HG03066 (cell line): ENCODE data around the gene RPTOR.
A peak's percentile ranks its signal among the peaks of the same experiment; 100 is the strongest.

ENCODE experiments used
- ATAC-seq: cut with Tn5 transposase; IDR thresholded peaks from one replicate; pipeline ENCODE4 v1.9.1; 2021; ENCODE audit warnings: low read depth; ENCODE audit not compliant: unreplicated experiment

RPTOR gene

GRCh38 chr17:80585890-80586845 is 41.5 kb downstream of the RPTOR start:
- no peak for ATAC-seq

GRCh38 chr17:80586846-80587228 is 42.2 kb downstream of the RPTOR start:
- no peak for ATAC-seq

DNA sequence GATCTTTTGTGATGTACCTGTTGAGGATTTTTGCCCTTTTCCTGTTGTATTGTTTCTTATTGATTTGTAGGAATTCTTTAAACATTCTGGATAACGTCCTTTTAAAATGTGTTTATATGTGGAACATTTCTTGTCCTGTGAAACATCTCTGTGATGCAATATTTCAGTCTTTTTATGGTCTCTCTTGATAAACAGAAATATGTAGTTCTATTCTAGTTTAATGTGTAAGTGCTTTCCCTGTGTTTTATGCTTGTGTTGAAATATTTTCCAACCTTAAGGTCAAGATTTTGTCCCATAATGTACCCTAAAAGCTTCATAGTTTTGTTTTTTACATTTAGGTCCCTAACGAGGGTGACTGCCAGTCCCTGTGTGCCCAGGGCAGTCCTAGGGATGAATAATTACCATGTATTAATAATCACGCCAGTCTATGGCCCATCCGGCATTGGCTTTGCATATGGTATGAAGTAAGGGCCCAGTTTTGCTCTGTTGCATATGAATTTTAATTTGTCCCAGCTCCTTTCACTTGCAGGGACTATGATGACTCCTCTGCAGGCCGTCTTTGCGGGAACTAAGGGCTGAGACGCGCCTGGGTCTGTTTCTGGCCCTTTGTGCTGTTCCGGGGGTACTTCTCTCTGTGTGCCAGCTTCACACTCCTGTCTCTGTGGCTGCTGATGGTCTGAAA is 44.2 kb downstream of the RPTOR start:
- no peak for ATAC-seq

GRCh38 chr17:80591788-80592187 is 47.1 kb downstream of the RPTOR start:
- ATAC-seq, result no peak

GRCh38 chr17:80592243-80592642 is 47.6 kb downstream of the RPTOR start:
- no peak for ATAC-seq

GRCh38 chr17:80593181-80593580 is 48.5 kb downstream of the RPTOR start:
- ATAC-seq, result no peak

- no peak for ATAC-seq
These were observed 50.0 kb downstream of the RPTOR start for GRCh38 chr17:80594431-80595269.

- no peak for ATAC-seq
These were observed 52.3 kb downstream of the RPTOR start for GRCh38 chr17:80596760-80597608.

- ATAC-seq, result no peak
These were observed 54.3 kb downstream of the RPTOR start for GRCh38 chr17:80598813-80599545.

- ATAC-seq, result no peak
These were observed 55.1 kb downstream of the RPTOR start for GRCh38 chr17:80599546-80600305.

DNA sequence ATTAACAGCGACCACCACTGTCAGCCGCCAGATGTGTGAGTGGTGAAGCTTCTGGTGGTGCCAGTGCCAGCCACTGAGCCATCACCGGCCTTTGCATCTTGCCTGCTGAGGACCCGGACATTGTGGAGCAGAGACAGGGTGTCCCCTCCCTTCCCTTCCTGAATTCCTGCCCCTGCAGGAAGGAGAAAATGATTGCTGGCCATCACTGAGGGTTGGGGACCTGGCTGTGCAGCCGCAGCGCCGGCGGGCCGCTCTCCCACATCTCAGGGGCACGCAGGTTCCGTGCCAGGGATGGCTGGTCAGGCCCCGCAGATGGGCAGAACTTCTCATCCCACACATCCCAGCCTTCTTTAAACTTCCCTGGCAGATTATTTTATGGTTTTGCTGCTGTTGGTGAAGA is 56.5 kb downstream of the RPTOR start:
- ATAC-seq, result no peak

DNA sequence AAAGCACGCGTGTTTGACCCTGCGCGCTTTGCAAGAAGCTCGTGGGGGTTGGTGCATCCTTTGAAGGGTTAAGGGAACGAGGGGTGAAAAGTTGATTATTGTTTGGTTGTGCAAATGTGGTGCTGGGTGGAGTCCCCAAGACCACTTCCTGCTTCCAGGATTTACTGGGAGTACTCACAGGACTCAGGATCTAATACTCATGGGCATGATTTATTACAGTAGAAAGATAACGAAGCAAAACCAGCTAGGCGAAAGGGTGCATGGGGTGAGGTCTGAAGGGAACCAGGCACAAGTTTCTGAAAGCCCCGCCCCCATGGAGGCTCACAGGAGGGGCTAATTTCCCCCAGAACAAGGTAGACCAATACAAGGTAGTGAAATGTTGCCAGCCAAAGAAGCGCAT is 58.8 kb downstream of the RPTOR start:
- ATAC-seq, result no peak

DNA sequence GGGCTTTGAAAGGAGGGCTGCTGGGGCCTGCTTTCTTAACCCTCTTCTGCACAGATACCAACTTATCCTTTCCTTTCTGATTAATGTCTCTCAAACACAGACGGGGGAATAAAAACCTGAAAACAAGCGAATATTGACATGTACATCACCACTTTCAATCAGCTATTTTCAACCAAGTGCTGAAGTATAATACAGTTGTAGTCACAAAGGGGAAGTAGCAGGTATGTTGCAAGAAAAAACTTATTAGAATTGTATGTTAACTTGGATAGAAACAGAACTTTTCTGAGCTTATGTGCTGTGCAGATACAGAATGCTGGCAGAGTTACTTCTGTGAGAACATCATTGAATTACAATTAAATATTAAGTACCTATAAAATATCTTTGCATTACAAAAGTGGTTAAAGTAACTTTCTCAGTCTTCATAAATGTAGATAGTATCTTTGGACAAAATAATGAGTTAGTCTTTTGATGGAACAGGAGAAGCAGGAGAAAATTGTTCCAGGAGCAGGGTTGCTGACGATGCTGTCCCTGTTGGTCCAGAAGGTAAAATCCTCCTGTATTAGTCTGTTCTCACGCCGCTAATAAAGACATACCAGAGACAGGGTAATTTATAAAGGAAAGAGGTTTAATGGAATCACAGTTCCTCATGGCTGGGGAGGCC is 59.5 kb downstream of the RPTOR start:
- ATAC-seq, result no peak

DNA sequence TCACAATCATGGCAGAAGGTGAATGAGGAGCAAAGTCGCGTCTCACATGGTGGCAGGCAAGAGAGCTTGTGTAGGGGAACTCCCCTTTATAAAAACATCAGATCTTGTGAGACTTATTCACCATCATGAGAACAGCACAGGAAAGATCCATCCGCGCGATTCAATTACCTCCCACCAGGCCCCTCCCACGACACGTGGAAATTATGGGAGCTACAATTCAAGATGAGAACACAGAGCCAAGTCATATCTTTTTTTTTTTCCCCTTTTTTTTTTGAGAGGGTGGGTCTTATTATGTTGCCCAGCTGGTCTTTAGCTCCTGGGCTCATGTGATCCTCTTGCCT is 60.0 kb downstream of the RPTOR start:
- no peak for ATAC-seq

GRCh38 chr17:80605326-80606066 is 60.9 kb downstream of the RPTOR start:
- ATAC-seq, result peak; percentile 86

DNA sequence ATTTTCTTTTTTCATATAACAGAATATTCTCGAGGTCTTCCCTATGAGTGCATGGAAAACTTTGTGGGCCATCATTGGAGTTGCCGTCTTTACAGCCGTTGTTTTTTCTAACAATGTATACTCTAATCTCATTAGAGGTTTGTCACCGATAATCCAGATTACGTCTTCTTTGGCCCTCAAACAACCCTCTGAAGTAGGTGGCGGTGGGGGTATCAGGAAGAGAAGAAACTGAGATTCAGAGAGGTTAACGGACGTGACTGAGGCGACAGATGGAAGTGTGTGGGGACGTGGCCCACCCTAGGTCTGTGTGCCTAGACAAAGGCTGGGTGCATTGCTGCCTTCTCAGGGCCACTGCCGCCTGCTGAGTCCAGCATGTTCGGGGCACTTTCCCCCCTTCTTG is 63.7 kb downstream of the RPTOR start:
- ATAC-seq, result no peak

- ATAC-seq, result no peak
These were observed 65.1 kb downstream of the RPTOR start for GRCh38 chr17:80609757-80610156.

DNA sequence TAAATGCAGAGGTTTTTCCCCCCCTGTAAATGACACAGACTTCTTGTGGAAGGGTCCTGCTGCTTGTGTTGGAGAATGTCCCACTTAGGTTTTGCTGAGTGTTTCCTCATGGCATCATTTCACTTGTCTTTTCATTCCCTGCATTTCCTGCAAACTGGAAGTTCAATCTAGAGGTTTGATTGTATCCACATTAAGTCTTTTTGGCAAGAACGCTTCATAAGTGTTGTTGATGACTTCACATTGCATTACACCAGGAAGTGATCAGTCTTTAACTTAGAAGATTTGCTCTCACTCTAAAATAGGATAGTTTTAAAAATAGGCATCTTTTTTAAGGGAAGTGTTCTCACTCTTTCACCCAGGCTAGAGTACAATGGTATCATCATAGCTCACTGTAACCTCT is 67.2 kb downstream of the RPTOR start:
- no peak for ATAC-seq
